ENCODE results near the gene RGS11.

GRCh38 chr16:279531-279930, 3.8 kb upstream of the RGS11 start:
- TF ChIP-seq EGR1 (IDR thresholded peaks at IDR 0.05; ENCODE audit: low read depth in 2 of 2) (no peak), RAD21 (IDR thresholded peaks at IDR 0.05) (no peak), YY1 (IDR thresholded peaks at IDR 0.05) (no peak), TAF1 (conservative IDR thresholded peaks at IDR 0.05) (no peak), GABPA (IDR thresholded peaks at IDR 0.05 in 1 of 2, conservative IDR thresholded peaks at IDR 0.05 in 1 of 2) (no peak), MAX (IDR thresholded peaks at IDR 0.05) (no peak), FOXA2 (IDR thresholded peaks at IDR 0.05) (no peak), FOXA1 (IDR thresholded peaks at IDR 0.05) (no peak), HNF4G (IDR thresholded peaks at IDR 0.05) (no peak)
- TF ChIP-seq, protein P1, sequence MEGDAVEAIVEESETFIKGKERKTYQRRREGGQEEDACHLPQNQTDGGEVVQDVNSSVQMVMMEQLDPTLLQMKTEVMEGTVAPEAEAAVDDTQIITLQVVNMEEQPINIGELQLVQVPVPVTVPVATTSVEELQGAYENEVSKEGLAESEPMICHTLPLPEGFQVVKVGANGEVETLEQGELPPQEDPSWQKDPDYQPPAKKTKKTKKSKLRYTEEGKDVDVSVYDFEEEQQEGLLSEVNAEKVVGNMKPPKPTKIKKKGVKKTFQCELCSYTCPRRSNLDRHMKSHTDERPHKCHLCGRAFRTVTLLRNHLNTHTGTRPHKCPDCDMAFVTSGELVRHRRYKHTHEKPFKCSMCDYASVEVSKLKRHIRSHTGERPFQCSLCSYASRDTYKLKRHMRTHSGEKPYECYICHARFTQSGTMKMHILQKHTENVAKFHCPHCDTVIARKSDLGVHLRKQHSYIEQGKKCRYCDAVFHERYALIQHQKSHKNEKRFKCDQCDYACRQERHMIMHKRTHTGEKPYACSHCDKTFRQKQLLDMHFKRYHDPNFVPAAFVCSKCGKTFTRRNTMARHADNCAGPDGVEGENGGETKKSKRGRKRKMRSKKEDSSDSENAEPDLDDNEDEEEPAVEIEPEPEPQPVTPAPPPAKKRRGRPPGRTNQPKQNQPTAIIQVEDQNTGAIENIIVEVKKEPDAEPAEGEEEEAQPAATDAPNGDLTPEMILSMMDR (IDR thresholded peaks at IDR 0.05; ENCODE audit: low read depth, low read length, missing input control), result no peak
- TF ChIP-seq, protein P2, sequence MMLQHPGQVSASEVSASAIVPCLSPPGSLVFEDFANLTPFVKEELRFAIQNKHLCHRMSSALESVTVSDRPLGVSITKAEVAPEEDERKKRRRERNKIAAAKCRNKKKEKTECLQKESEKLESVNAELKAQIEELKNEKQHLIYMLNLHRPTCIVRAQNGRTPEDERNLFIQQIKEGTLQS (IDR thresholded peaks at IDR 0.05), result no peak
- TF ChIP-seq, protein P3, sequence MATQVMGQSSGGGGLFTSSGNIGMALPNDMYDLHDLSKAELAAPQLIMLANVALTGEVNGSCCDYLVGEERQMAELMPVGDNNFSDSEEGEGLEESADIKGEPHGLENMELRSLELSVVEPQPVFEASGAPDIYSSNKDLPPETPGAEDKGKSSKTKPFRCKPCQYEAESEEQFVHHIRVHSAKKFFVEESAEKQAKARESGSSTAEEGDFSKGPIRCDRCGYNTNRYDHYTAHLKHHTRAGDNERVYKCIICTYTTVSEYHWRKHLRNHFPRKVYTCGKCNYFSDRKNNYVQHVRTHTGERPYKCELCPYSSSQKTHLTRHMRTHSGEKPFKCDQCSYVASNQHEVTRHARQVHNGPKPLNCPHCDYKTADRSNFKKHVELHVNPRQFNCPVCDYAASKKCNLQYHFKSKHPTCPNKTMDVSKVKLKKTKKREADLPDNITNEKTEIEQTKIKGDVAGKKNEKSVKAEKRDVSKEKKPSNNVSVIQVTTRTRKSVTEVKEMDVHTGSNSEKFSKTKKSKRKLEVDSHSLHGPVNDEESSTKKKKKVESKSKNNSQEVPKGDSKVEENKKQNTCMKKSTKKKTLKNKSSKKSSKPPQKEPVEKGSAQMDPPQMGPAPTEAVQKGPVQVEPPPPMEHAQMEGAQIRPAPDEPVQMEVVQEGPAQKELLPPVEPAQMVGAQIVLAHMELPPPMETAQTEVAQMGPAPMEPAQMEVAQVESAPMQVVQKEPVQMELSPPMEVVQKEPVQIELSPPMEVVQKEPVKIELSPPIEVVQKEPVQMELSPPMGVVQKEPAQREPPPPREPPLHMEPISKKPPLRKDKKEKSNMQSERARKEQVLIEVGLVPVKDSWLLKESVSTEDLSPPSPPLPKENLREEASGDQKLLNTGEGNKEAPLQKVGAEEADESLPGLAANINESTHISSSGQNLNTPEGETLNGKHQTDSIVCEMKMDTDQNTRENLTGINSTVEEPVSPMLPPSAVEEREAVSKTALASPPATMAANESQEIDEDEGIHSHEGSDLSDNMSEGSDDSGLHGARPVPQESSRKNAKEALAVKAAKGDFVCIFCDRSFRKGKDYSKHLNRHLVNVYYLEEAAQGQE (IDR thresholded peaks at IDR 0.05), result no peak

All from liver (tissue), 3 donors.